H1 (cell line): Measurements from ENCODE around the gene BBS4.
"Not testable (repeated sequence)": the region's sequence is repeated elsewhere in the genome, so short reads cannot be mapped to it uniquely, and the experiment has no call there.

ENCODE experiments used
- BCL11A ChIP-seq, 2 experiments: IDR thresholded peaks; one replicate each; pipeline ENCODE4 v1.6.1; 2011; ENCODE audit warnings: low read depth in 2 of 2, low read length in 2 of 2, mild to moderate bottlenecking in 2 of 2
- EZH2 ChIP-seq: fragments of 200-600 bp; sonication (generic); IDR thresholded peaks from 2 replicates; pipeline ENCODE4 v1.7.1; 2012; ENCODE audit warnings: low read depth, mild to moderate bottlenecking, moderate library complexity, low read length, inconsistent platforms; ENCODE audit not compliant: severe bottlenecking
- KDM1A ChIP-seq: fragments of 200-600, 300-600 bp; sonication (generic); IDR thresholded peaks from 2 replicates; pipeline ENCODE4 v1.7.1; 2016; ENCODE audit warnings: mild to moderate bottlenecking, low read length, borderline replicate concordance
- MAFK ChIP-seq: IDR thresholded peaks from 2 replicates; pipeline ENCODE4 v1.6.1; 2012; ENCODE audit warnings: low read depth, mild to moderate bottlenecking, improper control_type of control experiment, low read length
- PHF8 ChIP-seq: fragments of 200-600 bp; sonication (generic); conservative IDR thresholded peaks from 2 replicates; pipeline ENCODE4 v1.7.1; 2012; ENCODE audit warnings: low read depth, mild to moderate bottlenecking, inconsistent platforms, low read length, moderate library complexity
- POLR2A ChIP-seq, 2 experiments: IDR thresholded peaks; 1 replicate in 1 of 2; 2 replicates in 1 of 2; pipeline ENCODE4 v1.6.1; 2011; ENCODE audit warnings: low read depth in 2 of 2, low read length in 2 of 2, mild to moderate bottlenecking in 2 of 2; ENCODE audit errors: control extremely low read depth in 1 of 2
- POLR2AphosphoS5 ChIP-seq: IDR thresholded peaks from 2 replicates; pipeline ENCODE4 v1.6.1; 2011; ENCODE audit warnings: low read depth, low read length
- SIN3A ChIP-seq, 2 experiments: IDR thresholded peaks in 1 of 2; conservative IDR thresholded peaks in 1 of 2; 2 replicates each; pipeline ENCODE4 v1.6.1; 2011 to 2012; ENCODE audit warnings: low read length in 2 of 2, improper control_type of control experiment in 1 of 2, low read depth in 1 of 2, mild to moderate bottlenecking in 1 of 2
- TF ChIP-seq, protein P1 (sequence below), 3 experiments: IDR thresholded peaks; 1 replicate in 2 of 3; 2 replicates in 1 of 3; pipeline versions ENCODE4 v1.5.1 to v1.6.1; 2011; ENCODE audit warnings: low read length in 3 of 3, mild to moderate bottlenecking in 3 of 3, inconsistent platforms in 2 of 3, low read depth in 1 of 3, moderate library complexity in 1 of 3; ENCODE audit not compliant: insufficient read depth in 1 of 3; ENCODE audit errors: control extremely low read depth in 1 of 3

DNA sequence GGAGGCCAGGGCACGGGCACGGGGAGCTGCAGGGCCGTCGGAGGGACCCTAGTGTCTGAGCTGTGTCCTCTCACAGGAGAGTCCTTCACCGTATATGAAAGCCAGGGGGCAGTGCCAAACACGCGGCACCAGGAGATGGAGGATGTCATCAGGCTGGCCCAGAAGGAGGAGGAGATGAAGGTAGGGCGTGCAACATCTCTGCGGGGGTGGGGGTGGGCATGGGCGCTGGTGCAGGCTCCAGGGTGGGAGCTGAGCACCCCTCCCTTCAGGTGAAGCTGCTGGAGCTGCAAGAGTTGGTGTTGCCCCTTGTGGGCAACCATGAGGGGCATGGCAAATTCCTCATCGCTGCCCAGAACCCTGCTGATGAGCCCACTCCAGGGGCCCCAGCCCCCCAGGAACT lies 20.3 kb upstream of the BBS4 start:
- TF ChIP-seq SIN3A (conservative IDR thresholded peaks at IDR 0.05 in 1 of 2, IDR thresholded peaks at IDR 0.05 in 1 of 2; ENCODE audit: low read depth in 1 of 2, low read length in 2 of 2); BCL11A (IDR thresholded peaks at IDR 0.05; ENCODE audit: low read depth in 2 of 2, low read length in 2 of 2); MAFK; POLR2A (IDR thresholded peaks at IDR 0.05; ENCODE audit: control extremely low read depth in 1 of 2, low read depth in 2 of 2, low read length in 2 of 2); KDM1A; POLR2AphosphoS5; EZH2; PHF8: not testable (repeated sequence)
- TF ChIP-seq, protein P1, sequence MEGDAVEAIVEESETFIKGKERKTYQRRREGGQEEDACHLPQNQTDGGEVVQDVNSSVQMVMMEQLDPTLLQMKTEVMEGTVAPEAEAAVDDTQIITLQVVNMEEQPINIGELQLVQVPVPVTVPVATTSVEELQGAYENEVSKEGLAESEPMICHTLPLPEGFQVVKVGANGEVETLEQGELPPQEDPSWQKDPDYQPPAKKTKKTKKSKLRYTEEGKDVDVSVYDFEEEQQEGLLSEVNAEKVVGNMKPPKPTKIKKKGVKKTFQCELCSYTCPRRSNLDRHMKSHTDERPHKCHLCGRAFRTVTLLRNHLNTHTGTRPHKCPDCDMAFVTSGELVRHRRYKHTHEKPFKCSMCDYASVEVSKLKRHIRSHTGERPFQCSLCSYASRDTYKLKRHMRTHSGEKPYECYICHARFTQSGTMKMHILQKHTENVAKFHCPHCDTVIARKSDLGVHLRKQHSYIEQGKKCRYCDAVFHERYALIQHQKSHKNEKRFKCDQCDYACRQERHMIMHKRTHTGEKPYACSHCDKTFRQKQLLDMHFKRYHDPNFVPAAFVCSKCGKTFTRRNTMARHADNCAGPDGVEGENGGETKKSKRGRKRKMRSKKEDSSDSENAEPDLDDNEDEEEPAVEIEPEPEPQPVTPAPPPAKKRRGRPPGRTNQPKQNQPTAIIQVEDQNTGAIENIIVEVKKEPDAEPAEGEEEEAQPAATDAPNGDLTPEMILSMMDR (IDR thresholded peaks at IDR 0.05; ENCODE audit: control extremely low read depth in 1 of 3, insufficient read depth in 1 of 3, low read depth in 1 of 3, low read length in 3 of 3): not testable (repeated sequence)
